GM20431 (cell line): ENCODE data around the gene DDX20.
"Not testable (repeated sequence)": the region's sequence is repeated elsewhere in the genome, so short reads cannot be mapped to it uniquely, and the experiment has no call there.

Experiments used
- in situ Hi-C: fragments of 300-500 bp; cut with MseI, MboI; formaldehyde crosslinking; loops from one replicate; pipeline ENCODE4 v1.15.0; 2020; ENCODE audit warnings: low sequenced_read_pairs; ENCODE audit not compliant: unreplicated experiment

Gene DDX20

GRCh38 chr1:111778541-111779051, 22.9 kb downstream of the DDX20 start:
- in situ Hi-C loops: no loop called here

GRCh38 chr1:111779546-111779945, 23.8 kb downstream of the DDX20 start:
- in situ Hi-C loops: no loop called here

GRCh38 chr1:111784273-111784901, 28.7 kb downstream of the DDX20 start:
- in situ Hi-C loops: no loop called here

- in situ Hi-C loops: no loop called here
Measured at GRCh38 chr1:111786669-111787207, 31.0 kb downstream of the DDX20 start.

- in situ Hi-C loops: no loop called here
Measured at GRCh38 chr1:111789142-111789541, 33.4 kb downstream of the DDX20 start.

- in situ Hi-C loops: no loop called here
Measured at GRCh38 chr1:111789666-111790316, 34.1 kb downstream of the DDX20 start.

- in situ Hi-C loops: no loop called here
Measured at GRCh38 chr1:111791776-111792175, 36.1 kb downstream of the DDX20 start.

- in situ Hi-C loops: no loop called here
Measured at GRCh38 chr1:111792249-111792648, 36.5 kb downstream of the DDX20 start.

GRCh38 chr1:111793923-111794322, 38.2 kb downstream of the DDX20 start:
- in situ Hi-C loops: no loop called here

- in situ Hi-C loops: no loop called here
Measured at GRCh38 chr1:111795401-111795800, 39.7 kb downstream of the DDX20 start.

- in situ Hi-C loops: no loop called here
Measured at GRCh38 chr1:111798580-111798979, 42.9 kb downstream of the DDX20 start.

- in situ Hi-C loops: not testable (repeated sequence)
Measured at GRCh38 chr1:111799722-111800121, 44.0 kb downstream of the DDX20 start.

- in situ Hi-C loops: no loop called here
Measured at GRCh38 chr1:111801071-111801850, 45.6 kb downstream of the DDX20 start.

- in situ Hi-C loops: no loop called here
Measured at GRCh38 chr1:111802110-111802509, 46.4 kb downstream of the DDX20 start.

GRCh38 chr1:111802984-111803383, 47.3 kb downstream of the DDX20 start:
- in situ Hi-C loops: no loop called here

- in situ Hi-C loops: no loop called here
Measured at GRCh38 chr1:111803951-111804350, 48.2 kb downstream of the DDX20 start.

- in situ Hi-C loops: no loop called here
Measured at GRCh38 chr1:111804776-111805175, 49.1 kb downstream of the DDX20 start.

- in situ Hi-C loops: no loop called here
Measured at GRCh38 chr1:111805251-111805650, 49.5 kb downstream of the DDX20 start.

GRCh38 chr1:111811891-111812290, 56.2 kb downstream of the DDX20 start:
- in situ Hi-C loops: no loop called here

GRCh38 chr1:111812306-111812705, 56.6 kb downstream of the DDX20 start:
- in situ Hi-C loops: no loop called here
